GM18909 (cell line): ENCODE results near the gene FTHL17.
A peak's percentile ranks its signal among the peaks of the same experiment; 100 is the strongest.

Experiments used
- ATAC-seq: cut with Tn5 transposase; IDR thresholded peaks from one replicate; pipeline ENCODE4 v1.9.1; 2021; ENCODE audit warnings: mild to moderate bottlenecking; ENCODE audit not compliant: unreplicated experiment, poor library complexity

Gene FTHL17

DNA sequence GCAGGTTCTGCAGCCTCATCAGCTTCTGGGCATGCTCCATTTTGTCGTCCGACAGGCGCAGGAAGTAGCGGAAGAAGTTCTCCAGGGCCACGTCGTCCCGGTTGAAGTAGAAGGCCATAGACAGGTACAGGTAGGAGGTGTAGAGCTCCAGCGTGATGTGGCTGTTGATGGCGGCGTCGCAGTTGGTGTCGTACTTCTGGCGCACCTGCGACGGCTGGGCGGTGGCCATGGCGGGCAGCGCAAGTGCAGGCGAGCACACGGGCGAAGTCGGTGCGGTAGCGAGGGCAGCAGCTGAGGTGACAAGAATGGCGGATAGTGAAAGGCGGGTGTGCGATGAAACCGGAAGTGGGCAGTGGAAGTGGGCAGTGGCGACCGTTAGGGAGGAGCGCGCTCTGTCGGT is at the start of gene FTHL17:
Gene FTHL17, minus strand, starts transcription at position 317 of the 400 bp plus-strand sequence. Its CDS starts 88 bp downstream, at position 229.
- ATAC-seq, result no peak

DNA sequence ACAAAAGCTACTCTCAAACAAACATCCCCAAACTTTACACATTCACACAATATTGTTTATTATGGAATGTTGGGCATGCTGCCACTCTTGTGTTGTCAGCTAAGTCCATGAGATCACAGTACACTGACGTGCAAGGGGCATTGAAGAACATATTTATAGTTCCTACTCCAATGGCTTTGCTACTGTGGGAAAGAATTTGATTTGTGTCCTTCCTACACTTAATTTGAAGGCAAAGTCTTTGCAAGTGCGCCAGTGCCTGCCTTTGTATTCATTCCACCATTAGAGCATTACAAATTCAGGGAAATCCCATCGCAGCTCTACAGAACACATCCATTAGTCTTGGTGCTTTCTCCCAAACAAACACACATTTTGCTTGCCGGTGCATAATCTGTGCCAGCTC is 45.4 kb upstream of the FTHL17 start:
- ATAC-seq, result no peak

DNA sequence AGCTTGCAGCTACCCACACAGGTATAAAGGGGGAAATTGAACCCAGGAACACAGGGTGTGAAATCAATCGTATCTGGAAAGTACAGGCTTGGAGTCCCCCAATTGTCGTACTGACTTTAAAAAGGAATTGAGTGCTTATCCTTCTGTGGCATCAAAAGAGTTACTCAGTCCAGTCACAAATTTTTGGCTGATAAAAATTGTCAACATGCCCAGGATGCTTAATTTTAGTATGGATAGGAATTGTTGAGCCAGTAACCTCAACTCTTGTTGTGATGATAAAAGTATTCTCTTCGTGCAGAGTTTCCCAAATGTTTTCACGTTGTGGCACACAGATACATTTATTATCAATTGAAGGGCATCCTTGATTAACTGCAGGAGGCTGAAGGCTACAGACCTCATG is 43.6 kb upstream of the FTHL17 start:
- no peak for ATAC-seq

DNA sequence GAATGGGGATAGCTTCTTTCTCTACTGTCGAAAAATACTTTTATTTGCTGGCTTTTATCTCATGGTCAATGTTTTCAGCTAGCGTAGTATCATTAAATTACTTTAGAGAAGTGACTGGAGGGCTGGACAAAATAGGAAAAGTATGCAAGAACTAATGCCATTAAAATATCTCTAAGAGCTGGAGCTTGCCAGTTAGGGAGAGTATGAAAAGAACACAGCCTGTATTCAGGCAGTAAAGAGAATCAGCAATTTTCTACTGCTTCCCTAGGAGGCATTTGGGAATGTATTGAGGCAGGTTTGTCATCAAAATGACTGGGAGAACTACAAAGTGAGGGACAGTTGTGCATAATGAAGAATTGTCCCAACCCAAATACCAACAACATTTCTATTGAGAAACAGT is 43.0 kb upstream of the FTHL17 start:
- no peak for ATAC-seq

DNA sequence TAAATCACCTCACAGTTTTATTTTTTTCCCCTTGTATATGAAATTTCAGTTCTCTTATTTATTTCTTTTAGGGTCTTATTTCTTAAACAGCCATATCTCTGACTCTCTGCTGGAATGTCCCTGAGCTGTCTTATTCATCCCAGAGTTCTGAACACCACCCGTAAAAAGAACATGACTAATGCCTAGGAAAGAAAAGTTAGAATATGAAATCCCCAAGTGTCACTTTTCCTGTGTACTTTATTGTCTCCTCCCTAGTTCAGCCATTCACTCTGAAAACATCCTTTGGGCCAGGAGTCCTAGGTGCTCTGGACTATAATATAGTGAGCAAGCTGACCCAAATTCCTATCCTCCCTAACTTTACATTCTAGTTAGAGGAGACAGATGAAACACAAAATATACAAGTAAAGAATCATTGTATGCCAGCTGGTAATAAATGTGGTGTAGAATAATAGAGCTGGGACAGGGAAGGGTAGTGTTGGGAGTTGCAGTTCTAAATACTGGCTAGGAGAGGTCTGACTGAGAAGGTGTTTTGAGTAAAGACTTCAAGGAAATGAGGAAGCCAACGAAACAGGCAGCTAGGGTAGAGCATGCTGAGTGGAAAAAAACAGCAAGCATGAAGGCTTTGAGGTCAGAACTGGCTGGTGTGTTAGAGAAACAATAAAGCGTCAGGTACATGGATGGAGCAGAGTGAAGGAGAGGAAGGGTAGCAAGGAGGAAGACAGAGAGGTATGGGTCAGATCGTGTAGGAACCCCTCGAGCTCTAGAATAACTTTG is 40.6 kb upstream of the FTHL17 start:
- no peak for ATAC-seq

DNA sequence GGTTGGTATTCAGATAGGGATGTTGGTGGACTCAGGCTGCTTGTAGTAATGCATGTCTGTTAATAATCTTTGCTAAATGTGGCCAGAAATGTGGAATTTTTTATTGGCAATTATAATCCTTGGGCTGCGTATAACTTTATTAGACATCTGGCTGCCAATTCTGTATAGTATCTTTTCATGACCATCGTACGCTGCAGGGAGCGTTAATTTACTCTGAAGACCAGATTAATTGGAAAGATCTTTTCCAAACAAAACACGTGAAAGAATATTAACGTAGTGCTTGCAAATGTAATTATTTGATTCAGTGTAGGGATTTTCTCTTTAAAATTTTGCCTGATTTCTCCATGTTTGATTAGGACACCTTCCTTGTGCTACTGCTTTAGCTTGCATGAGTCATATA is 38.8 kb upstream of the FTHL17 start:
- no peak for ATAC-seq

DNA sequence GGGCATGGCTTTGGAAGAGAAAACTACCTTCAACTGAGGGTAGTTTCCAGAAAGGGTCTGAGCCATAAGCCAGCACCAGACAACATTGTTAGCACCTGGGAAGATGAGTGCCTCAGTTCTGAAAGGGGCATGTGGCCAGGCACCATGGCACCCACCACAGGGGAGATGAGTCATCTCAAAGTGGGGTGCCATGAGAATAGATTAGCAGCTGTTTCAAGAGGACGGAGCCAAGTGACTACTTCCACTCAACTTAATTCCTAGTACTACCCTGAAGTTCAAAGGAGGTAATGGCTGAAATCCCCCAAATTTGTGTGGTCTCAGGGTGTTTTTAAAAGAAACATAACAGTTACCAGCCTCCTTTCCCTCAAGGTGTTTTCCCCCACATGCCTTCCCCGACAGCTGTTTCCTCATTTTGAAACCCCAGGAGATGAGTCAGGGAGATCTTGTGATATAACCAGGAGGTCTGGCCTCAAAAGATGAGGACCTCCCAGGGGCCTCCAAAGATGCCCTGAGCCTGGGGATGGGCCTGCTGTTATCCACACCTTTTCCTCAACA is 27.8 kb upstream of the FTHL17 start:
- ATAC-seq, result peak; percentile 88

DNA sequence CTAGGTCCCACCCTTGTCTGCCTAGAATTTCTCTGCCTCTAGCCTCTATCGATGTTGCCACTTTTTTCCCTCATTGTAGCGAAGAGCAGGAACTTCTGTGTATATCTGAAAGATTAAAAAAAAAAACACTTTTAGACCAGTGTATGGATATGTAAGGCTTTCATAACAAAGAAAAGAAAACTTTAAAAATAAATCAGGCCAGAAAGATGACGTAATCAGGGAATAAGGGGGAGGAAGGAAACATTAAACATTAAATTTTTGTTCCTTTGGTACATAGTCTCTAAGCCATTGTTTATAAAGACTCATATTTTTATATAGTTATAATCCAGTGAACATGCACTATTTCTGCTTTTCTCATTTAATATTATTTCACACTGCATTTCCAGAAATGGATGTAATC is 26.2 kb upstream of the FTHL17 start:
- ATAC-seq, result no peak

DNA sequence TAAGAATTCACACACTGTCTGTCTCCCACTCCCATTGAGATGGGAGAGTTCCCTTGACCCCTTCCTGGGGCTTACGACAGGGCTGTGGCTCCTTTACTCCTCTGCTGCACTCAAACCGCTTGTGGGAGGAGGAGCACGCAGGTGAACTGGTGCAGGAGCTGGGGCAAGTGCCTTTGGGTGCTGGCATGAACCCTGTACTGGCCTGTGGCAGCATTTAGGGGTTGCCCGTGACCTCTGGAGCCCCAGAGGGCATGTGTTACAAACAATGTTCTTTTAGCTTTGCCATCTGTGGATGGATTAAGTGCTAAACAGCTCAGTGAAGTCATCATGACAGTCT is 21.8 kb upstream of the FTHL17 start:
- peak; percentile 48 for ATAC-seq

DNA sequence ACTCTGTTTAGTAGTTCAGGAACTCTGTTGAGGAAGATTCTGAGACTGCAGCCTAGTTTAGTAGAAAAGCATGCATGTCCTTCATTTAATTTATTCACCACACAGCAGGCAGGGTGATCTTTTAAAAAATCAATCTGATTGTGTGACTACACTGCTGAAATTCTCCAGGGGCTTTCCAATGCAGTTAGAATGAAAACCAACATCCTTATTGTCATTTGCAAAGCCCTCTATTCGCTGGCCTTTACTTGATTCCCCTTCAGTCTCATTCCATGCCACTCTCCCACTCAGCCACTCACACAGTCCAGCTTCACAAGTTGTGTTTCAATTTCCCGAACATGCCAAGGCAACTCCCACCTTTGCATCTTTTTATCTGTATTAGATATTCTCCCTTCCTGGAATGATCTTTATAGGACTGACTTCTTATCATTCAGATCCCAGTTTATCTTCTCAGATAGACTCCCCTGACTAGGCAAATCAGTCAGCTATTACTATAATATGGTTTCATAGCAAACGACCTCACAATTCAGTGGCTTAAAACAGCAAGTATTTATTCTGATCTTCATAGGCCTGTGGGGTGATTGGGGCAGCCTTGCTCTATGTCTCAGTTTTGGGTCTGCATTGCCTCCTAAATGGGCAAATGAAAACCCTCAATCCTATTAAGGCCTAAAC is 21.3 kb upstream of the FTHL17 start:
- ATAC-seq, result peak; percentile 57

DNA sequence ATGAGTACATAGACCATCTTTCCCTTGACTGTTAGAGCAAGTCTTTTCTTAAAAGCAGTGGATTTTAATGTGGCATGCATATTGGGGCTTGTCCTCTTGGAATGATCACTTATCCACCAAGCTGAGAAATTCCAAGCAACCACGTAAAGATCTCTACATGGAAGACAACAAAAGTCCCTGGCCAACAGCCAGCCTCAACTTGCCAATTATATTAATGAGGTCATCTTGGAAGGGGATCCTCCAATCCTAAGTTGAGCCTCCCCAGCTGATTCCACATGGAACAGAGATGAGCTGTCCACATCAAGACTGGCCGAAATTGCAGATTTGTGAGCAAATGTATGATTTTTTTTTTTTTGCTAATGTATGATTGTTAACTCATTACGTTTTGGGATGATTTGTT is 20.6 kb upstream of the FTHL17 start:
- ATAC-seq, result no peak

DNA sequence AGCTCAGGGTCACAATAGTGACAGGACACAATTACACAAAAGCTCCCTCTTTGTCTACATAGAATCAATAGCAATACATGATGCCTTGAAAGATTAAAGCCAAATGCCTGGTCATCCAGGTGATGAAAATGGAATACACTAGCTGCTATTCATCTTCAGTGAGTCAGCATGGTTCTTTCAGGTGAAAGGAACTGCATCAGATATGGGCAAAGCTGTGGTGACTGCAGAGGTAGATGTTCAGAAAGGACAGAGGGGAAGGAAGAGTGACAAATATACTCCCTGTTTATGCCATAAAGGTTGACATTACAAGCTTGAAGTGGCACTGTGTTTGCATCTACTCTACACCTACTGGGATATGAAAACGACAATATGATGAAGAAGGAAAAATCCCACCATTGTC is 20.0 kb upstream of the FTHL17 start:
- no peak for ATAC-seq

DNA sequence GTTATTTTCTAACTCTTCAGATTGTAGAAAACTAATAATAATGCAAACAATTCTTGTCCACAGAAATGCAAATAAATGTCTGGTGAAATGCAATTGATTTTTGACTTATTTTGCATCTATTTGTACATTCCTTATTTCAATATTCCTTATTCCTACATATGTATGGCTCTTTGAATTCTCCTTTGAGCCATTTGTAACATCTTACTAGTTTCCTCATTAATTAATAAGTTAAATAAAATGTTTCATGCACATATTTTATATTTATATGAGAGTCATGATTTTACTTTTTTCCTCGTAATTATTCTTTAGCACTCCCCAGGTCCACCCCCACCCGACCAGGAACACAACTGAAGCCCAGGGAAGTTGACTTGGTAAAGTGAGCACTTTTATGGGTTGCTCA is 2.7 kb upstream of the FTHL17 start:
- ATAC-seq, result no peak

DNA sequence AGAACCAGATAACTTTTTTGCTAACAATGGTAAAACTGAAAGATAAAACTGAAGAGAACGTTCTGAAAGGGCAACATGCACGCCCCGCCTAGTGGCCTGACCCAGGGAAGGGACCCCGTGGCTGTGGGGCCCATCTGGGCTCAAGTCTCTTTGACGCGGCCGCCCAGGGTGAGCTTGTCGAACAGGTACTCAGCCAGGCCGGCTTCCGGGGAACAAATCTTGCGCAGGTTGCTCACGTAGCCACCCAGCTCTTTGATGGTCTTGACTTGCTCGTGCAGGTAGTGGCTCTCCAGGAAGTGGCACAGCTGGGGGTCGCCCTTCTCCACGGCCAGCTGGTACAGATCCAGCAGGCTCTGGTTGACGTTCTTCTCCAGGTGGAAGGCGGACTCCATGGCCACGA is 579 bp downstream of the FTHL17 start:
- ATAC-seq, result no peak

DNA sequence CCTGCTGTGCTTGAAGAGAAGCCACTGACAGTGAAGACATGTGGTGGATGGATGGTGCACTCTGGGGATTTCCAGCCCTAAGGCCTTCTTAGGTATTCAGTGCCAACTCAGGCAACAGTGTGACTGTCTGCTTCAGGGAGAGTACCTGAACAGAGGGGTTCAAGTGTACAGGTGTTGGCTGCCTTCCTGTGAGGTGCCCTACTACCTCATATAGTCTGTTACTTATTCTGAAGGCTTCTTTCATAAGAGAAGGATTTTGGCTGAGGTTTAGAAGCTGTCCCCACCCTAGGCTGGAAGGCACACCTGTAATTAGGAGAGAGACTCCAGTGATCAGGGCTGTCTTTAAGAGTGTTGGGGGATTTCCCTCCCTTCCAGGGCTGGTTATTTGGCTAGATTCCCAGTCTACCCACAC is 1.8 kb downstream of the FTHL17 start:
- ATAC-seq, result peak; percentile 74

DNA sequence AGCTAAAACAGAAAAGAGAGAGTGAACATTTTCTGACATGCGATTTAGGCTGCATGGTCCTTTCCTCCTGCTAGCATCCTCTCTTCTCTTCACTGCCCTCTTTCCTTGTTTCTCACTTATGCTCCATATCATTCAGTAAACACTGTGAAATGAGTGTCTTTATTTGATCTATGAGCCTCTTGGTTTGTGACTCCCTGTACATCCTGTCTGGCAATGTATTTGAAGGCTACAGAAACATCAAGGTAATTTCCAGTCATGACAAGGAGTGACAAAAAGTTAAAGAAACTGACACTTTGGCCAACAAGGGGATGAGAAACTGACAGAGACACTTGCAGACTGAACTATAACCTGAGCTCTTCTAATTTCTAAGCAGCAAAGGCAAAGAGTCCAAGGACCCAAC is 8.7 kb downstream of the FTHL17 start:
- ATAC-seq, result no peak

DNA sequence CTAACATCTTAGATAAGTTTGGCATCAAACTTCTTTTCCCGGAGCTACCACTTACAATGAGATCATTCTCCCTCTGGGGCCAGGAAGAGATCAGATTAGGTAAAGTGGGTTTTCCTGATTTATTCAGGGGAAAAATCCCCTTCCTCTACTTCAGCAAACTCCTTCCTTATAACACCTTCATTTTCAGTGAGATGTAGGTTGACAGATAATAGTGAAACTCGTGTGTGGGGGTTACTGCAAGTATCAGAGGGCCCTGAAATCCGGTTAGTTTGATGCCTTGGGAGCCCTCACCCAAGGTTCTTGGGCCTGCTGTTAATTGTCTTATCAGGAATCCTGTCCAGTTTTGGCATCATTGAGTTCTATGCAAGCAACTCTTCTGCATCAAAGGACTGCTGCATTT is 10.8 kb downstream of the FTHL17 start:
- ATAC-seq, result peak; percentile 86

DNA sequence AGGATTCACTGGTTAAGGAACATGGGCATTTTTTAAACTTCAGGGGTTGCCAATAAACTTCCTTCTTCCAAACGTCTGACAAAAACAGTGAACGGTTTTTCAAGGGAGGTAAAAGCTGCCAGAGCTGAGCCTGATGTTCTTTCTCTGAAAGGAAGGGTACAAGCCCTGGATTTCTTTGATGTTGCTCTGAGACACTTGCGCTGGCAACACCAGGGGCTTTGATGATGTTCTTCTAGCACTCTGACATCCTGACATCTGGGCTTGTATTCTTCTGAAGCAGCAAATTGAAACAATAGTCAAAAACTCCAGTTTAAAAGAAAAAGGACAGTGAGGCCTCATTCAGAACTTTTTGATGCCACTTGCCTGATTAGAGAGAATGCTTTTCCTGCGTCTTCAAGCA is 11.8 kb downstream of the FTHL17 start:
- no peak for ATAC-seq

DNA sequence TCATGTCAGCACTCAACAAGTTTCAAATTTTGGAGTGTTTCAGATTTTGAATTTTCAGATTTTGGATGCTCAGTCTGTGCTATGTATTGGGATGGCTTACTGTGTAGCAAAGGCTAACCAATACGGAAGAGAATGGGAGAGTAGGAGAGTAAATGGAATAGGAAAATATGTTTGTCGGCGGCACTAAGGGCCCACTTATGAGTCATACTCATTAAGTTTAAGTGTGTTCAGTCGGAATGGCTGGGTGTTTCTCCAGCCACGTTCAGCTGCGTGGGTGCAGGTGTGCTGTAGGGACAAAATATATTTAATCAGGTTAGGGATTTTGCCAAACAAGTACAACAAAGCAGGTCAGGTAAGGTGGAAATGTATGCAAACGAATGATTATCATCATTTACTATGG is 13.6 kb downstream of the FTHL17 start:
- no peak for ATAC-seq

DNA sequence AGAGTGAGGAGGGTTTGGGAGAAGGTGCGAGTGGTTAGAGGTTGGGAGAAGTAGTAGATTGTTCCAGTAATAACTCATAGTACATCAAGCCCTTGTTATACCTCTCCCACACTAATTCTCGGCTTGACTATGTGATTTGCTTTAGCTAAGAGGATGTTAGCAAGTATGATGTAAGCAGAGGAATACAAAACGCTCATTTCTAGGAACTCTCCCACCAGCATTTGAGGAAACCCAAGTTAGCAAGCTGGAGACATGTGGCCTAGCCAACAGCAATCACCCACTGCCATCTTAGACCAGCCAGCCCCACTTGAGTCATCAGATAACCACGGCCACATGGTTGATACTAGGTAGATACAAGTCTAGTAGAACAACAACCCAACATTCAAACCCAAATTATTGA is 14.2 kb downstream of the FTHL17 start:
- no peak for ATAC-seq

DNA sequence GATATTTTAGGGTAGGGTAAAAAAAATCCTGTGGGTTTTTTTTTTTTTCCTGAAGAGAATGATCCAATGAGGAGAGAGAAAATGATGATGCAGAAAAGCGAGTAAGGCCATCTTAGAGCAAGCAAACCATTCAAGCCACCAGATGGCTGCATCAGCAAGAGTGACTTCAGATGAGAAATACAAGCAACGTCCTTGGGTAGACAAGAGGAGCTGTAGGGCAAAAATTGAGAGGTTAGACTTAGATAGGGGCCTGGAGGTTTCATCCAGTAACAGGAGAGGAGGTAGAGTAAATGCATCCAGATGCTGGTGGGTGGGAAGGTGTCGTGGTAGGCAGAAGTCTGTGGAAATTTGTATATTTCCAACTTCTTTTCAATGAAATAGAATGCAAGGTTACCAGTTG is 14.6 kb downstream of the FTHL17 start:
- no peak for ATAC-seq

DNA sequence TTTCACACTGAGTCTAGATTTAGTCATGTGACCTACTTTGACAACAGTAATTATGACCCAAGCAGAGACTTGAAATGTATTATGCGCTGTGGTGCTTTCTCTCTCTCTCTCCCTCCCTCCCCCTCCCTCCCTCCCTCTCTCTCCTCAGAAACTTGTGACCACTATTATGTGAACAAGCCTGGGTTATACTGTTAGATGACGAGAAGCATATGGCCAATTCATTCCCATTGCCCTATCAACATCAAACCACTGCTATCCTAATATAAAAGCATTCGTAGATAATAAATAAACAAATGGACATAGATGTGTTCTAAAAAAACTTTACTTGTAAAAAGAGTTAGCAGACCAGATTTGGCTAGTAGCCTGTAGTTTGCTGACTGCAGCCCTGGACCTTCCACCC is 18.2 kb downstream of the FTHL17 start:
- no peak for ATAC-seq
